ENCODE measurements around the gene LDAF1.
"Not testable (repeated sequence)": the region's sequence is repeated elsewhere in the genome, so short reads cannot be mapped to it uniquely, and the experiment has no call there.

The LDAF1 gene

GRCh38 chr16:21195330-21195729, 36.9 kb downstream of the LDAF1 start:
- DNase-seq (ENCODE audit: low read depth in 2 of 2) = not testable (repeated sequence)

GRCh38 chr16:21197112-21197511, 38.6 kb downstream of the LDAF1 start:
- DNase-seq (ENCODE audit: low read depth in 2 of 2) = no peak

GRCh38 chr16:21197621-21198020, 39.1 kb downstream of the LDAF1 start:
- no peak for DNase-seq (ENCODE audit: low read depth in 2 of 2)

GRCh38 chr16:21199607-21200218, 41.2 kb downstream of the LDAF1 start:
- DNase-seq (ENCODE audit: low read depth in 2 of 2) = no peak

GRCh38 chr16:21203155-21203797, 44.8 kb downstream of the LDAF1 start:
- no peak for DNase-seq (ENCODE audit: low read depth in 2 of 2)

GRCh38 chr16:21205303-21205702, 46.8 kb downstream of the LDAF1 start:
- no peak for DNase-seq (ENCODE audit: low read depth in 2 of 2)

- DNase-seq (ENCODE audit: low read depth in 2 of 2) = no peak
Measured at GRCh38 chr16:21206550-21206949, 48.1 kb downstream of the LDAF1 start.

GRCh38 chr16:21208446-21209230, 50.2 kb downstream of the LDAF1 start:
- no peak for DNase-seq (ENCODE audit: low read depth in 2 of 2)

GRCh38 chr16:21211486-21211885, 53.0 kb downstream of the LDAF1 start, which contains the start of gene ZP2:
ZP2 (minus strand) TSS chr16:21211574; CDS start chr16:21211547, 27 bp downstream.
- no peak for DNase-seq (ENCODE audit: low read depth in 2 of 2)

GRCh38 chr16:21214086-21214485, 55.6 kb downstream of the LDAF1 start:
- no peak for DNase-seq (ENCODE audit: low read depth in 2 of 2)

- DNase-seq (ENCODE audit: low read depth in 2 of 2) = no peak
Measured at GRCh38 chr16:21217121-21217520, 58.6 kb downstream of the LDAF1 start.

- no peak for DNase-seq (ENCODE audit: low read depth in 2 of 2)
Measured at GRCh38 chr16:21218153-21218552, 59.7 kb downstream of the LDAF1 start.

- DNase-seq (ENCODE audit: low read depth in 2 of 2) = no peak
Measured at GRCh38 chr16:21219551-21219950, 61.1 kb downstream of the LDAF1 start.

- DNase-seq (ENCODE audit: low read depth in 2 of 2) = no peak
Measured at GRCh38 chr16:21222495-21223337, 64.2 kb downstream of the LDAF1 start.

- DNase-seq (ENCODE audit: low read depth in 2 of 2) = no peak
Measured at GRCh38 chr16:21223787-21224186, 65.3 kb downstream of the LDAF1 start.

GRCh38 chr16:21224800-21225199, 66.3 kb downstream of the LDAF1 start:
- no peak for DNase-seq (ENCODE audit: low read depth in 2 of 2)

- no peak for DNase-seq (ENCODE audit: low read depth in 2 of 2)
Measured at GRCh38 chr16:21226749-21227148, 68.3 kb downstream of the LDAF1 start.

GRCh38 chr16:21227866-21228265, 69.4 kb downstream of the LDAF1 start:
- DNase-seq (ENCODE audit: low read depth in 2 of 2) = no peak

GRCh38 chr16:21228361-21228872, 69.9 kb downstream of the LDAF1 start:
- DNase-seq (ENCODE audit: low read depth in 2 of 2) = no peak
